ENCODE results near the gene TRIM17. TPM values are rescaled to one million over a fixed set of nuclear protein-coding genes. Genes with fewer than 3 reads are reported as not detected.

The TRIM17 gene
- total and polyA plus RNA-seq, 2 of the 8 experiments (the other 6 are each of a cell fraction or from before 2014, with no cell fraction given), result 1.1 to 2.2 TPM

- Histone ChIP-seq H3K79me2 (ENCODE audit: control insufficient read depth in 1 of 2, insufficient read depth in 2 of 2, low read length in 2 of 2) (no peaks in the 10 kb centered on the region), H2BK15ac (ENCODE audit: low read length) (no peak overlapping the region), H3K14ac (ENCODE audit: insufficient read length) (no peak overlapping the region), H2BK20ac (ENCODE audit: low read length) (no peak overlapping the region), H3K23ac (ENCODE audit: insufficient read length) (no peak overlapping the region), H3K56ac (replicated peaks; ENCODE audit: insufficient read length, low read depth, low read length) (no peak overlapping the region), H3K4ac (replicated peaks; ENCODE audit: insufficient read length, low read depth, low read length) (no peak overlapping the region), H3K4me1 (replicated peaks in 1 of 4; ENCODE audit: control insufficient read depth in 3 of 4, insufficient read depth in 4 of 4, low read length in 3 of 4) (peaks cover 0 to 16% (median 5%) of the 10 kb centered on the region in 4 experiments; a peak in 5 of 7 replicates), H3K18ac (ENCODE audit: extremely low read depth, low read length) (no peak overlapping the region), H2BK12ac (ENCODE audit: low read depth, low read length) (no peak overlapping the region), H4K5ac (ENCODE audit: insufficient read length, low read depth, low read length) (no peak overlapping the region), H3K27ac (ENCODE audit: low read depth, low read length) (no peak overlapping the region), H3K36me3 (ENCODE audit: control insufficient read depth in 2 of 4, insufficient read depth in 4 of 4, low read length in 3 of 4) (no peaks in the 10 kb centered on the region), H2AFZ (ENCODE audit: low read length) (no peak overlapping the region), H3K23me2 (ENCODE audit: low read depth, low read length) (peaks cover 16% of the 10 kb centered on the region), H2BK5ac (ENCODE audit: low read depth, low read length) (no peak overlapping the region), H3K79me1 (ENCODE audit: low read depth, low read length) (no peaks in the 10 kb centered on the region), H3K27me3 (replicated peaks in 1 of 4; ENCODE audit: control insufficient read depth in 3 of 4, extremely low read depth in 1 of 4, insufficient read depth in 3 of 4, low read length in 3 of 4) (peaks cover 4 to 33% (median 21%) of the 10 kb centered on the region in 4 experiments), H3K4me3 (ENCODE audit: extremely low read depth in 1 of 4, insufficient read depth in 2 of 4, low read depth in 3 of 4, low read length in 4 of 4) (no peak overlapping the region), H2BK120ac (replicated peaks; ENCODE audit: low read depth, low read length) (no peak overlapping the region), H4K8ac (ENCODE audit: extremely low read depth, insufficient read depth, low read length) (no peak overlapping the region), H3K9ac (replicated peaks in 1 of 4; ENCODE audit: extremely low read depth in 1 of 4, low read depth in 3 of 4, low read length in 3 of 4) (no peak overlapping the region), H4K20me1 (replicated peaks in 1 of 2; ENCODE audit: control insufficient read depth in 1 of 2, insufficient read depth in 2 of 2, low read length in 2 of 2) (no peaks in the 10 kb centered on the region), H4K91ac (replicated peaks; ENCODE audit: insufficient read length, low read length) (no peak overlapping the region), H3K9me3 (ENCODE audit: insufficient read depth in 2 of 2, low read depth in 1 of 2, low read length in 1 of 2) (no peaks in the 10 kb centered on the region), H2AK5ac (ENCODE audit: low read depth, low read length) (no peak overlapping the region), H3K4me2 (ENCODE audit: insufficient read depth in 1 of 2, low read depth in 2 of 2, low read length in 2 of 2) (no peak overlapping the region; a peak in 1 of 4 replicates)
- DNase-seq (ENCODE audit: low read depth in 1 of 2, low spot score in 2 of 2) (no peak), FAIRE-seq (no peak)
- ChIA-PET POLR2A (ENCODE audit: partially characterized antibody) (interaction anchor here (1.2 to 14.5 kb wide), 4 partner anchors 12 to 96 kb away, joined by 3 to 232 read pairs (median 8); partner anchors contain the start of gene TRIM11), CTCF (ENCODE audit: partially characterized antibody) (interaction anchor here (8.9 kb wide), 1 partner anchor 11 kb away, joined by 117 read pairs; no protein-coding TSS in a partner anchor)
- TF ChIP-seq ATF3 (IDR thresholded peaks at IDR 0.05; ENCODE audit: insufficient read depth, low read depth, low read length) (no peak), CBX8 (IDR thresholded peaks at IDR 0.05; ENCODE audit: borderline replicate concordance, low read depth, low read length) (no peak)
- 87% methylated on average over 5 of the region's 5 CpGs; no CpG with 5 or more reads in 1 of the 2 experiments for WGBS, 2 experiments (ENCODE audit: extremely low coverage in 1 of 2, insufficient coverage in 1 of 2, insufficient read length in 1 of 2, insufficient replicate concordance in 2 of 2, low coverage in 1 of 2, low lambda C conversion rate in 2 of 2, missing lambda C conversion rate in 1 of 2)
Measured at GRCh38 chr1:228462560-228462959, 45.9 kb upstream of the TRIM17 start.
